ENCODE data around the gene GLT8D2. TPM values are rescaled to one million over a fixed set of nuclear protein-coding genes. Genes with fewer than 3 reads are reported as not detected.

Gene GLT8D2
- total RNA-seq, 2 donors from 2014 or later: 3.1 to 11.2 TPM

DNA sequence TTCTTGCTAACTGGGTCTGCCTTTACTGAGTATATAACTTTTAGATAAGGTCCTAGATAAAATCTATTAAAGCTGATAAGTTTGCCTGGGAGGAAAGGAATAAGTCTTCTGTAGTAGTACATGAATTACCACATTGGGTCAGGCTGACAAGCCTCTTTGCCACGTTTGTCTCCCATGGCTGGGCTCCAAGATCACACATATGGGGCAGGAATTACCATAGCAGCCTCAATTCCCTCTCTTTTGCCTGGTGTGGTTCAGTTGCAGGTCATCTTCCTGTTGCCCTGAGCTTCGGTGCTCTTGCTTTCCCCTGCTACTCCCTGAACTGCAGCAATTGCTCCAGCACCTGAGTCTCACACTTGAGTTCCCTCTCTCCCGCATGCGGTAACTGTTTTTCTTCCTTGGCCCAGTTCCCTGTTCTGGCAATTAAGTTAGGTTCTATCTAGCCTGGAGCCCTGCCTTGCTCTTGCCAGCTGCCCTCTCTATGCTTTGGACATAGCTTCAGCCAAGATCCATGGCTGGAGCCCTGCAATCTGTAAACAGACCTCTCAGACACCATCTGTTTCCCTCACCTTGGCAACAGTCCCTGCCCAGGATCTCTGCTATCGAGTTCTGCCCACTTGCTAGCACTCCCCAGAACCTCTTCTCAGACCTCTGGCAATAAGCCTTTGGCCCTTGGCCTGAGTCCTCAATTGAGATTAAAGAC is 5.8 kb upstream of the GLT8D2 start:
- Histone ChIP-seq H3K27ac (no peak overlapping the region), H3K9me3 (no peaks in the 10 kb centered on the region), H3K4me3 (no peak overlapping the region), H3K36me3 (no peaks in the 10 kb centered on the region), H3K27me3 (replicated peaks; ENCODE audit: insufficient read depth) (no peaks in the 10 kb centered on the region), H3K4me1 (replicated peaks) (no peaks in the 10 kb centered on the region)
- intact Hi-C loops (cut with DNase I): no loop called here
- 28% methylated on average over 5 of the region's 5 CpGs for WGBS
- TF ChIP-seq POLR2A (IDR thresholded peaks at IDR 0.05): no peak
- TF ChIP-seq CTCF (IDR thresholded peaks at IDR 0.05): no peak
- TF ChIP-seq POLR2AphosphoS5 (IDR thresholded peaks at IDR 0.05): no peak
- no peak for DNase-seq (ENCODE audit: low spot score)

DNA sequence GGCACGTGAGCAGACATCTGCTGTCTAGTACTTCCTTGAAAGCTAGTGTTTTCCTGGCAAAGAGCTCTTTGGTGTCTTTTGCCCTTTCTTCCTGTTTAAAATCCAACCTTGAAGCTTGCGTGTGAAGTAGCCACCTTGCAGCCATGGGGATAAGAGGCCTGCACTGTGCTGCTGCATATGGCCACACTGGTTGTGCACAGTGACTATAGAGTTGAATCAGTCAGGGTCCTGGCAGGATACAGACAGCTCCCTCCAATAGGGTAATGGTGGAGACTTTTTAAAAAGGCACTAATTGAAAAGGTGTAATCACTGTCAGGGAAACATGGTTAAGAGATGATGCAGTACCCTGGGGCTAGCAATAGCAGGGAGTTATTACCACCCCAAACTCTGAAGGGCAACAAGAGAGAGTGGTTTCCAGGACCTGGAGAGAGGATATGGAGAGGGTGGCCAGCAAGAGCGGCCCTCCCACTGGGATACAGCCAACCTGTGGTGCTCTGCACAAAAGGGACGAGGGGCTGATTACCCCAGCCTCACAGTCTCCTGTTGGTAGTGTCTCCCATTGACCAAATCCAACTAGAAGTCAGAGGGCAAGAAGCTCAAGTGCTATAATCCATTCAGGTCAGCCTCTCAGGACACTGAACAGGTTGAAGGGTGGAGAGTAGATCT is 4.8 kb upstream of the GLT8D2 start:
- Histone ChIP-seq H3K4me1 (replicated peaks) (no peaks in the 10 kb centered on the region), H3K36me3 (no peaks in the 10 kb centered on the region), H3K4me3 (no peak overlapping the region), H3K27ac (no peak overlapping the region), H3K27me3 (replicated peaks; ENCODE audit: insufficient read depth) (no peaks in the 10 kb centered on the region), H3K9me3 (no peaks in the 10 kb centered on the region)
- intact Hi-C loops (cut with DNase I): no loop called here
- TF ChIP-seq POLR2AphosphoS5 (IDR thresholded peaks at IDR 0.05) (no peak), CTCF (IDR thresholded peaks at IDR 0.05) (no peak), POLR2A (IDR thresholded peaks at IDR 0.05) (no peak)
- WGBS: 79% methylated on average over 4 of the region's 4 CpGs
- no peak for DNase-seq (ENCODE audit: low spot score)

DNA sequence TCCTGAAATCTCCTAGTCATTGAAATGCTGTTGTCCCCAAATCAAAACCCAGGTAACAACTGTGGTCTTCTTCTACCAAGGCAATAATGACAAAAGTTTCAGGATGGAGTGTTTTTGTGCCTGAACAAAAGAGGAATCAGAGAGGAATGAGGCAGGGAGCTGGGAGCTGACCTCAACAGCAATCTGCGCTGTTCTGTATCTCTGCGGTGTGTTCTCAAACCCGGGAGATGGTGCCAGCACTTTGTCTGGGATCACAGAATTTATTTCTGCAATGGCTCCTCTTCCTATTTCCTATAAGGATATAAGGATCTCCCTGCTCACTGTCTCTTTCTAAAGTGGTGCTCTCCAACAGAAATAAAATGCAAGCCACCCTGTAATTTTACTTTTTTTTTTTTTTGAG is 449 bp upstream of the GLT8D2 start:
- TF ChIP-seq POLR2AphosphoS5 (IDR thresholded peaks at IDR 0.05): no peak
- TF ChIP-seq CTCF (IDR thresholded peaks at IDR 0.05): no peak
- no peak for TF ChIP-seq POLR2A (IDR thresholded peaks at IDR 0.05)
- H3K27ac ChIP-seq: peak overlapping the region in 1 of 2 donors; percentile 55
- peak overlapping the region; percentile 24 to 35 for H3K4me3 ChIP-seq
- H3K36me3 ChIP-seq: no peaks in the 10 kb centered on the region
- no peaks in the 10 kb centered on the region for H3K27me3 ChIP-seq (replicated peaks; ENCODE audit: insufficient read depth)
- no peak for DNase-seq (ENCODE audit: low spot score)
- H3K9me3 ChIP-seq: no peaks in the 10 kb centered on the region
- intact Hi-C loops (cut with DNase I): no loop called here
- 37% methylated on average over 3 of the region's 3 CpGs for WGBS
- no peaks in the 10 kb centered on the region for H3K4me1 ChIP-seq (replicated peaks)

DNA sequence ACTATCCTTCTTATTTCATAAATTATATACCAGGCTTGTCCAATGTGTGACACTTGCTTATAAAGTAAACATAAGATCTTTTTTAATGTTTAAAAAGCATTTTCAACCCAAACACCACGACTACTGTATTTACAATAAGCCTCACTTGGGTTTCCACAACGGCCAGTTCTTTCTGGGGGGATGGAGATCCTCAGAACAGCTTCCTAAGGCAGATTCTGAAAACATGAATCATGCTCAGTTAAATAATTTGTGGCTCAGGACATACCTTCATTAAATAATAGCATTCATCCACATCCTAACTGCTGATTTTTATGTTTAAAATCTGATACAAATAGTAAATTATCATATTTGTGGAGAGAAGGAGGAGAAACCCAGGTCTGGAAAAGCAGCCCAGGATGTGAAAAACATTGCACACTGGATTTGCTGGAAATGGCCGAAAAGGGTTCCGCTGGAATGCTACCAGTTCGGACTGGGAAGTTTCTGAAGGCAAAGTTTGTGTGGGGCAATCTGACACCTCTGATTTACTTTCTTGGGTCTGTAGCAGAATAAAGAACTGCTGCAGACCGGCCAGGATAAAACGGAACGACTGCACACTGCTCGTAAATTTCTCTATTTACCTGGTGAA is 597 bp downstream of the GLT8D2 start:
- no peaks in the 10 kb centered on the region for H3K27me3 ChIP-seq (replicated peaks; ENCODE audit: insufficient read depth)
- peak overlapping the region; percentile 50 to 55 for H3K27ac ChIP-seq
- H3K36me3 ChIP-seq: no peaks in the 10 kb centered on the region
- no peaks in the 10 kb centered on the region for H3K4me1 ChIP-seq (replicated peaks)
- no peaks in the 10 kb centered on the region for H3K9me3 ChIP-seq
- intact Hi-C loops (cut with DNase I): no loop called here
- 13% methylated on average over 9 of the region's 9 CpGs for WGBS
- TF ChIP-seq POLR2A (IDR thresholded peaks at IDR 0.05) (no peak), POLR2AphosphoS5 (IDR thresholded peaks at IDR 0.05) (no peak), CTCF (IDR thresholded peaks at IDR 0.05) (no peak)
- peak overlapping the region; percentile 24 to 35 for H3K4me3 ChIP-seq
- peak; percentile 26 for DNase-seq (ENCODE audit: low spot score)

Data from prostate gland (tissue), 2 donors.